Stimulated activated CD4-positive, alpha-beta T cell treated with anti-CD3 and anti-CD28 coated beads, Interleukin-4, amount 100 ng/mL, for 48 hours (primary cell): ENCODE data around the gene NSUN2.
"Not testable (repeated sequence)": the region's sequence is repeated elsewhere in the genome, so short reads cannot be mapped to it uniquely, and the experiment has no call there.

Source experiments
- DNase-seq, 2 donors: peaks; one replicate each; pipeline ENCODE4 v3.0.0-alpha.2; 2020; ENCODE audit warnings: low read depth in 2 of 2

NSUN2 gene

DNA sequence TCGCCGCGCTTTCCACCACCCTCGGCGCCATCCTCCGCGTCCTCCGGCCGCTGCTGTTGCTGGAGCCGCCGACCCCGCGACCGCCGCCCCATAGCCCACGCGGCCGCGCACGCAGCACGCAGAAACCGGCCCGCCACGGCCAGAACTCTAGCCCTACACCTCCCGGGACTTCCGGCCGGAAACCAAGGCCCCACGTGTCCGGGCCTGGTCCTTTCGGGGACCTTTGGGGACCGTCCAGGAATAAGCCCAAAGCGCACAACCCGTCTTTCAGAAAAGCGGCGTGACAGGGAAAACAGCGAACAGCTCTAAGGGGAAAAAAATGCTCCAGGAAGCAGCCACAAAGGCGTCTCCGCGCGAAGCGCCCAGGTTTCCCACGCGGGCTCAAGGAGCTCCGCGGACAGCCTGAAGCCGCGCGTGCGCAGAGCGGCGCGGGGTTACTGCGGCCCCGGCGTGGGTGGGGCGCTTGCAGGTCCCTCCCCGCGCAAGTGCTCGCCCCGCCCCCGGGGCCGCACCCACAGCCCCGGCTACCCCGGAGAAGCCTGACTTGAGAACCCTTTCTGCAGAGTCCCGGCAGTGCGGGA is at the start of gene NSUN2, which contains the start of gene SRD5A1:
TSS of gene NSUN2 (minus strand) at position 157 of the 581 bp plus-strand sequence. CDS start at position 92, 65 bp downstream.
TSS of gene SRD5A1 (plus strand) at position 553 of the 581 bp plus-strand sequence. CDS start 137 bp downstream, outside the sequence.
- peak; percentile 86 to 89 for DNase-seq

DNA sequence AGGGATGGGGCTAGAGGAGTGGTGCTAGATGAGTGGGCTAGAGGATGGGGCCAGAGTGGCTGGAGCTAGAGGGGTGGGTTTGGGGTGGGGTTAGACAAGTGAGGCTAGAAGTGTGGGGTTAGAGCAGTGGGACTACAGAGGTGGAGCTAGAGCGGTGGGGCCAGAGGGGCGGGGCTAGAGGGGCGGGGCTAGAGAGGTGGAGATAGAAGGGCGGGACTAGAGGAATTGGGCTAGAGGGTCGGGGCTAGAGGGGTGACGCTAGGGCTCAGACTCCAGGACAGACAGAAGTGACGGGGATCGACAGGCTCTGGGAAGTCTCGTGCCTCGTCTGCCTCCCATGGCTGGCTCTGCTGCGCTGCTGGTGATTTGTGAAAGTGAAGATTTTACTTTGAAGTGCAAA is 49.4 kb upstream of the NSUN2 start:
- no peak for DNase-seq

DNA sequence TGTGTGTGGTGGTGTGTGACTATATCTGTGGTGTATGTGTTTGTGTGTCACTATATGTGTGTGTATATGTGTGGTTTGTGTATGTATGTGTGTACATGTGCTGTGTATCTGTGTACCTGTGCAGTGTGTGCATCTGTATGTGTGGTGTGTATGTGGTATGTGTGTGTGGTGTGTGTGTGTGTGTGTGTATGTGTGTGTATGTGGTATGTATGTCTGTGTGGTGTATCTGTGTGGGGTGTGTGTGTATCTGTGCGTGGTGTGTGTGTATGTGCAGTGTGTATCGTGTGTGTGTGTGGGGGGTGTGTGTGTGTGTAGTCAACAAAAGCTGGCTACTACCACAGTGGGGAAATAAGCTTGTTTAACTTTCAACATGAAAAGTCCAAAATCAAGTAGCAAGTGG is 48.8 kb upstream of the NSUN2 start:
- DNase-seq, result no peak

DNA sequence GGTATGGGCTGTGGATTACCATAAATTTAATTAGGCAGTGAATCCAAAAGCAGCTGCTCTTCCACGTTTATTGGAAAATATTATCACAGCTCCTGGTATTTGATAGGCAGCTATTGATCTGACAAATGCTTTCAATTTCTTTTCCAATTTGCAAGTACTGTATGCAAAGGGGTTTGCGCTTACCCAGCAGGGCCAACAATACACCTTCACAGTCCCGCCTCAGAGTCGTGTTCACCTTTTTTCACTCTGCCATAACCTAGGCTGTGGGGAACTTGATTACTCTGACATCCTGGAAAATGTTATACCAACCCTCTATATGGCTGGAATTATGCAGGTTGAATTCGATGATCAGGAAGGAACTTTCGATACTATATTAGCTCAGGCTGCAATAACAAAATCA is 48.1 kb upstream of the NSUN2 start:
- DNase-seq, result no peak

DNA sequence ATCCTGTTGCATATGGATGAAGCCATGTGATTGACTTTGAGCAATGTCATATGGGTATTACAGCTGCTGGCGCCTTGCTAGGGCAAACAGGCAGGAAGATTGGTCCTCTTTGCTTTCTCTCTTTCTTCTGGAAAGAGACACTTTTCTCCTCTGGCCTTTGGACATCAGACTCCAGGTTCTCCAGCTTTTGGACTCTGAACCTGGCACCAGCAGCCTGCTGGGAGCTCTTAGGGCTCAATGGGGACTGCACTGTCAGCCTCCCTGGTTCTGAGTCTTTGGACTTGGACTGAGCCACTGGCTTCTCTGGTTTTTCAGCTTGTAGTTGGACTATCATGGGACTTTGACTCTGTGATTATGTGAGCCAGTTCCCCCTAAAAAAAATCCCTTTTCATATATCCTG is 45.5 kb upstream of the NSUN2 start:
- no peak for DNase-seq

DNA sequence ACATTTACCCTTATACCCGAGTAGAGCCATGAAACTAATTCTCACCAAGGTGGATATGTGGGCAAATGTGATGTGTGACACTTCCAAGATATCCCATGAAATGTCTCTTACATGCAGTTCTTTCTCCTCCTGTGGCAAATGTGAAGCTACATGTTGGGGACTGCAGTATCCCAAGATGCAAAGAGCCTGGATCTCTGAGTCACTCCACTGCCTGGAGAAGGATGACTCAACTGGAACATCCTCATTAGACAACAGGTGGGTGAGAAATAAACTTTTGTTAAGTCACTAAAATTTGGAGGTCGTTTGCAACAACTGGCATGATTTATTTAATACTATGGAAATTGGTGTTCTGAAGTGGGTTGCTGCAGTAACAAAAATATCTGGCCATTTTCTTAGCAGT is 43.9 kb upstream of the NSUN2 start:
- no peak for DNase-seq

DNA sequence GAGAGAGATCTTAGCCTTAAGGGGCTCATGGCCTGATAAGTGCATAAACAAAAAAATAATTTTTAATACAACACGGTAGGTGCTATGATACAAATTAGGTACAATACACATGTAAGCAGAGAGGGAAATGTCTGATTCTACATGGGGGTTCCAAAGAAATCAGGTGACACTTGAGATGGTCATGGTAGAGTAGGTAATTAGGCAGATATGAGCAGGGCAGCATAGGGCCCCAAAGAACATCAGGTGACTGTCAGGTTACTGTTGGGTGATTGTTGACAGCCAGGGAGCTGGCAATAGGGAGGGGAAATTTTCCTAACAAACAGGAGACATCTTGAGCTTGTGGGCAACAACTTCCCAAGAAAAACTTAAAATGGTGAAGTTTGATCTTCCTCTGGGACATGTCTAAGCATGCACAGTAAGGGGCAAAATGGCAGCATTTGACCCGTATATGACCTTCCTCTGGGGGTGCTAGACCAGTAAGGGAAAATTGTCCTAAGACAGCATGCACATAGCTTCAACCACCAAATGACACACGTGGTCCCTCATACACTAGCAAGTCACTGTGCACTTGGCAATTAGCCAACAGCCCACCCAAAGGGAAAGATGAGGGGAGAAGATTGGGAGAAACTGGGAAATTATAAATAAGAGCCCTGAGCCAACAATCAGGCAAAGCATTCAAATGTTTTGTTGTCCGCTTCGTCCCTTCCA is 43.1 kb upstream of the NSUN2 start:
- no peak for DNase-seq

DNA sequence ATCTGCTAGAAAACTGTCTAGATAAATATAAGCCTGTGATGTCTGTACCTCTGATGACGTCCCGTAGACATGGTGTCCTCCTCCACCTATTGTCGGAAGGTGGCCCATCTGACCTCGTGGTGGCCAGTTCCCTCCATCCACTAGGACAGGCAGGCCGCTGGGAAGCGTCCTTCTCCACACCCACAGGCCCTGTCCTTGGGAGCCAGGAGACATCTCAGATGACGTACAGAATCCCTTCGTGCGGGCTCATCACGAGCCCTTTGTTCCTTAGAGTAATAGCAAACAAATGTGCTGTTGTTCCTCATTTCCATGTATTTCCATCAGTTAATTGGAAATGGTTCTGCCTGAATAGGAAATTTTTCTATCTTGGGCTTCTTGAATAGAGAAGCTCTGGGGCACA is 42.0 kb upstream of the NSUN2 start:
- no peak for DNase-seq

DNA sequence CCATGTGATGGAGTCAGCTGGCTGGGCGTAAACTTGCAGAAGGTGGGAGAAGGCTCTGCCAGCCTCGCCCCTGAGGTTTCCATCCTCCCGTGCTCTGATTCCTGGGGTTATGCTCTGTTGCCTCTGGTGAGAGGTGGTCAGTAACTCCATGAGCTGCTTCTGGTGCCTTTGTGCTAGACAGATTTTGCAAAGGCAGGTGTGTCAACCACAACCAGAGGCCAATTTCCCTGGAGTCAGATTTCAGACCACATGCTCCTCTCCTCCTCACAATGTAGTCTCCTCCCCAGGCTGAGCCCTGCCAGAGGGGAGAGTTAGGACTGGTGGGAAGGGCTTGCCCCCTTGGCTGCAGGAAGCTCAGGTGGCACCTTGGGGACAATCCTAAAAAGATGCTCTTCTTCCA is 41.6 kb upstream of the NSUN2 start:
- DNase-seq, result no peak

DNA sequence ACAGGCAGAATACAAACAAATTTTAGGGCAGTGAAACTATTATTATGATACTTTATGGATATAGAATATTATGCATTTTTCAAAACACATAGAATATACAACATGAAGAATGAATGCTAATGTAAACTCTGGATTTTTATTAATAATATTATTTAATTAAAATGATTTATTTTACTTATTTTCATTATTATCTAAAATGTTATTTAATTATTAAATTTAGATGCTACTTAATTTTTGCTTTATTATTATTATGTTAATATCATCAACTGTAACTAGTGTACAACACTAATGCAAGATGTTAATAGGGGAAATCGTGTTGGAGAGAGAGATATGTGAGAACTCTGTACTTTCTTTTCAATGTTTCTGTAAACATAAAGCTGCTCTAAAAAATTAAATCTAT is 41.1 kb upstream of the NSUN2 start:
- DNase-seq, result no peak

DNA sequence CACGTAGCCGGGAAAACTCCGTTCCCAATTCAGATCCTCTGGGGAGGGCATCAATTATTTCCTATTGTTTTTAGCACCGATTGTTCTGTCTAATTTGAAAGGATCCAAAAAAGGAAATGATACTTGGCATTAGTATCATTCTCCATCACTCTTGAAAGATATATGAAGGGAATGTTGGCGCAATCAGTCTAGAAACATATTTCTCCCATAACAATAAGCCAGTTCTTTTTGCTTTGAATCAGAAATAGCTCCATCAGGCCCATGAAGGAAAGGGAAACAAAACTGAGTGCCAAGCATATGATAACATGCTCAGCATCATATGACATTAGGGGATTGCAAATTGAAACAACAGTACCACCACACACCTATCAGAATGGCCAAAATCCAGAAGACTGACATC is 40.2 kb upstream of the NSUN2 start:
- DNase-seq, result no peak

DNA sequence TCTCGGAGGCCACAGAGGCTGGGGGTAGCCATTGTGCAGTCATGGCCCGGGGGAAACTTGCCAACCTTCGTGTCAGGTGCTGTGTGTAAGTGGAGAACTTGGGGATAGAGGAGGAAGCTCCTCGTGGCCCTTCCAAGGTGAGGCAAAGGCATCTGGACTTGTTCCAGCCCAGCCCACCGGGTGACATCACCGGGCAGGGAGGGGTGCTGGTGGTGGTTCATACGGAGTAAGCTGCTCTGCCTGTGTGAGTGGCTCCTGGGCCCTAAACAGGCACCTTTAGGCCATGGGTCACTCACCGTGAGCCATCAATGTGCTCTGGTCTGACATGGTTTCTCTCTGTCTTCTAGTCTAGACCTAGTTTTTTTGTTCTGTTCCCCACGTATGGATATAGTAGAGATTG is 35.9 kb upstream of the NSUN2 start:
- DNase-seq, result not testable (repeated sequence)

DNA sequence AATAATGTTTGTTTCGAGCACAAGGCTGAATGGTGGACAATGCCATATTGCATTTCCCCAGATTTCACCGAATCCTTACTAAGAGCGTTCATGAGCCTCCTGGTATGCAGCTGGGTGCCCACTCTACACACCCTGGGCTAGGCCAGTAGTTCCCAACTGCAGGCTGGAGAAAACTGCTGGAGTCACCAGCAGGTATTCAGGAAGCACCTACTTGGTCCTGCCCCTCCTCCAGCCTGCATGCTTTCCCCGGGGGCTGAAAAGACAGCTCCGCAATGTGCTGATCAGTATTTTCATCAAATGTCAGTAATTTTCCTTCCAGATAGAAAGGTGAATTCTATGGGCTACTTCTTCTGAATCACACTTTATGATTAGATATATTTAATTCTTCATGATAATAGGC is 34.8 kb upstream of the NSUN2 start:
- DNase-seq, result no peak

DNA sequence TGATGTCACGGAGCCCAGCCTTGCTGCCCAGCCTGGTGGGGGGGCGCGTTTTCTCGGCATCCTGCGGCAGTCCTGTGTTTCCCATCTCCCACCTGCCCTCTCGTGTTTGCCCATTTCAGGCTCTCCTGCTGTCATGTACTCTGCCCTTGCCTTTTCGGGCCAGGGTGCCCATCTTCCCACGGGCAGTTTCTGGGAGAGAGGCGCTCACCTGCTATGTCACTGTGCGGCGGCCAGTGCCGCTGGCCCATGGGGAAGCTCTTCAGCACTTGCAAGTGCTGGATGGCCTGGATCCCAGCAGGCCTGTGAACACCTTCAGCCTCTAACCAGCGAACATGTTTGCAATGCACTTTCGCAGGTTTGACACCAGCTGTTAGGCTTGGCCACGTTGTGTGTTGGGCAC is 33.9 kb upstream of the NSUN2 start:
- no peak for DNase-seq

DNA sequence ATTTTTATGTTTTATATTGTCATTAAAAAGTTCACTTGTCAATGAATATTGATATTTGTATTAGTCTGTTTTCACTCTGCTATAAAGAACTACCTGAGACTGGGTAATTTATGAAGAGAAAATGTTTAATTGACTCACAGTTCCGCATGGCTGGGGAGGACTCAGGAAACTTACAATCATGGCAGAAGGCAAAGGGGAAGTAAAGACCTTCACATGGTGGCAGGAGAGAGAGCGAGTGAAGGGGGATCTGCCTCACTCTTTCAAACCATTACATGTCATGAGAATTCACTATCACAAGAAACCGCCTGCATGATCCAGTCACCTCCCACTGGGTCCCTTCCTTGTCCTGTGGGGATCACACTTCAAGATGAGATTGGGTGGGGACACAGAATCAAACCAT is 27.8 kb upstream of the NSUN2 start:
- DNase-seq, result no peak

DNA sequence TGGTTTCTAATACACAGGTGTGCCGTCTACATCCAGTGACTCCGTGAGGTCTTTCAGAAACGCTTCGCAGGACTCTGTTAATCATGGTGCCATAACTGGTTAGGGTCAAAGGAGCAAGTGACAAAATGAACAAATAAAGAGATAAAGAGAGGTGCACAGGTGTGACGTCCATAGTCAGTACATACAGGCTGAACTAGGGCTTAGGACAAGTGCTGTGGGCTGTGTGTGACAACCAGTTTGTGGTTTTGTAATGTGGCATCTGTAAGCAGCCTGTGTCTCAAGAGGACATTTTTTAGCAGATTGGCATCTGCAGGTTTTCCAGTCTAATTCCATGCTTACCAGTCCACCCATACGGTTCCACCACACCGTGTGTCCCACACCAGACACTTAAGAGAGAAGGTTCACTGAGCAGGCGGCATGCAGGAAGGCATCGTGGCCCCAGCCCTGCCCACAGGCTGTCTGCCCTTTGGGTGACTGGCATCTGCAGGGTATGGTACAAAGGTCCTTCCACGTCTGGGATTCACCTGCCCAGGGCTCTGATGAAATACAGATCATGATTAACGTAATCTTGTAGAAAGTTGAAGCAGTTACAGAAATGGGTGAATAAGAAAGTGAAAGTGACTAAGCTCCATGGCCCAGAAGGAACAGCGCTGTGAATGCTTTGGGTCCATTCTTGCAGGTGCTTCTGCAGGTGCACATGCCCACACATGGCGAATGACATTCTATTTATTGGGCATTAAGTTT is 27.3 kb upstream of the NSUN2 start:
- no peak for DNase-seq

DNA sequence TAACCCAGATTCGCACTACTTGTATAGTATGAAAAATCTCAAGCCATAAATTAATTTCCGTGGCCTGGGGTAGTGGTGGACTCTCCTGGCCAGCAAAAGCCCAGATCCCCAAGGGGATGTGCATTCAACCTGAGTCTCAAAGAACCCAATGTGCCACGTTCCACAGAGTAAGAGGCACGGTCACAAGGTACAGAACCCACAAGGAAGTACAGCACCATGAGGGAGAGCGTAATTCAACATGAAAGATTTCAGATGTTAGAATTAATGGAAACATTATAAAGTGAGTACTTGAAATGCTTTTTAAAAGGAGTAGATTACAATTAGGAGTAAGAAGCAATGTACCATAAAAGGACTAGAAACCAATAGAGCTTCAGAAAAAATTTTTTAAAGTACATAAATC is 23.8 kb upstream of the NSUN2 start:
- DNase-seq, result no peak

DNA sequence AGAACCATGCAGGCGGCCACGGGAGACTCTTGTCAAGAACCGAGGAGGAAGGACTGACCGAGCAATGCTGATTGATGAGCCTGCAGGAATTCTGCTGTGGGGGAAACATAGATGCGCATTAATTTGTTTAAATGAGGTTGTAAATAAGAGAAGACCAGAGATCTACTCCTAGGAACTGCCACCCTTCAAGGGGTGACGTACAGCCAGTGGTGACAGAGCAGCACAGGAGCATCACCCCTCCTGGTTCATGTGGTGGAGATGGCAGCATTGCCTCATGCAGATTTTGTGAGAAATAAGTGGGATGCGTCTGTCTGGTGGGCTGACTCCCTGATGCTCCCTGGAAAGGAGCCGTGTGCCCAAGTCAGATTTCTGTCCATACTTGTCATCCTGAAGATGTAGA is 22.6 kb upstream of the NSUN2 start:
- no peak for DNase-seq

DNA sequence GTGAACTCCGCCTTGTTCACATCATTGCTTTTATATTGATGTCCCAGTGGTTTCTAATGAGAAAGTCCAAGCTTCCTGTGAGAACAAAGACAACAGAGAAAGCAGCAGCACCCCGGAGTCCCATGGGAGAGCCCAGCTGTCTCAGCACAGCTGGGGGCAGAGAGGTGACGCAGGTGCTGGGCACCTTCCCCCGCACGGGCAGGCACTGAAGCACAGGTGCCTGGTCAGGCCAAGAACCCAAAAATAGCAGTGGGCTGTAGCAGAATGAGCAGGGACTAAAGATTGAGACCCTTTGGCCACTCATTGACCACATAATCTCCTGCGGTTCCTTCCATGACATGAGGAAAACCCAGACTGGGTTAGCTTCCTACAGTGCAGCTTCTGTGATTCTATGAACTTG is 19.2 kb upstream of the NSUN2 start:
- DNase-seq, result no peak

DNA sequence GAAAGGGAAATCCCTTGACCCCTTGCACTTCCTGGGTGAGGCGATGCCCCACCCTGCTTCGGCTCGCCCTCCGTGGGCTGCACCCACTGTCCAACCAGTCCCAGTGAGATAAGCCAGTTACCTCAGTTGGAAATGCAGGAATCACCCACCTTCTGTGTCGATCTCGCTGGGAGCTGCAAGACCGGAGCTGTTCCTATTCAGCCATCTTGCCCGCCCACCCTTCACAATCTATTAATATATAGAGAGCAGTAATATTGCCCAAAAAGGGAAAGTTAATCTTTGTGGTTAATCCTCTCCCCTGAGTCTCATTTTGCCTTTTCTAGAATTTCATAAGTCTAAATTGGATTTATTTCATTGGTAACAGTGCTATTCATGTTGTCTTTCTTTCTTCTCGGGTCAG is 16.8 kb upstream of the NSUN2 start:
- no peak for DNase-seq

DNA sequence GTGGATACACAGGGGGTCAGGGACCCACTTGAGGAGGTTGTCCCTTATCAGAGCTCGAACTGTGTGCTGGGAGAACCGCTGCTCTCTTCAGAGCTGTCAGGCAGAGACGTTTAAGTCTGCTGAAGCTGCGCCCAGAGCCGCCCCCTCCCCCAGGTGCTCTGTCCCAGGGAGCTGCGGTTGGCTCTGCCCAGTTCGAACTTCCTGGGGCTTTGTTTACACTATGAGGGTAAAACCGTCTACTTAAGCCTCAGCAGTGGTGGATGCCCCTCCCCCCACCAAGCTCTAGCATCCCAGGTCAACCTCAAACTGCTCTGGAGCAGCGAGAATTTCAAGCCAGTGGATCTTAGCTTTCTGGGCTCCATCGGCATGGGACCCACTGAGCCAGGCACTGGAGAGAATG is 16.3 kb upstream of the NSUN2 start:
- DNase-seq, result no peak

DNA sequence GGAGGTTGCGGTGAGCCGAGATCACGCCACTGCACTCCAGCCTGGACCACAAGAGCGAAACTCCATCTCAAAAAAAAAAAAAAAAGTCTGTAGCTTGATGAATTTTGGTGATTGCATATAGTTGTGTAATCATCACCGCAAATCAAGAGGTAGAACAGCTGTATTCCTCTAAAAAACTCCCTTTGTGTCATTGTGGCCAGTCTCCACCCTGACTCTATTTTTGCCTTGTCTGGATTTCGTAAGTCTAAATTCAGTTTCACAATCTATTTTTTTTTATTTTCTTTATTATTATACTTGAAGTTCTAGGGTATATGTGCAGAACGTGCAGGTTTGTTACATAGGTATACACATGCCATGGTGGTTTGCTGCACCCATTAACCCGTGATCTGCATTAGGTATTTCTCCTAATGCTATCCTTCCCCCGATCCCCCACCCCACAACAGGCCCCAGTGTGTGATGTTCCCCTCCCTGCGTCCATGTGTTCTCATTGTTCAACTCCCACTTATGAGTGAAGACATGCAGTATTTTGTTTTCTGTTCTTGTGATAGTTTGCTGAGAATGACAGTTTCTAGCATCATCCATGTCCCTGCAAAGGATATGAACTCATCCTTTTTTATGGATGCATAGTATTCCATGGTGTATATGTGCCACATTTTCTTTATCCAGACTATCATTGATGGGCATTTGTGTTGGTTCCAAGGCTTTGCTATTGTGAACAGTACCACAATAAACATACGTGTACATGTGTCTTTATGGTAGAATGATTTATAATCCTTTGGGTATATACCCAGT is 12.9 kb upstream of the NSUN2 start:
- not testable (repeated sequence) for DNase-seq
